Panc1 (cell line): ENCODE results near the gene USP5. TPM values are rescaled to one million over a fixed set of nuclear protein-coding genes. Genes with fewer than 3 reads are reported as not detected.
"Not testable (repeated sequence)": the region's sequence is repeated elsewhere in the genome, so short reads cannot be mapped to it uniquely, and the experiment has no call there.

ENCODE experiments used
- ATAC-seq: fragments of 200-7000 bp; cut with Tn5 transposase; 2 replicates; pipeline ENCODE4 v1.9.1; 2020; ENCODE audit warnings: mild to moderate bottlenecking, moderate library complexity
- BruUV-seq: library from RNA; stranded (reverse); fragments of 400-500 nt; replicated peaks from 2 replicates; lab custom pipeline; 2021; lab: Mats Ljungman, UMichigan
- CTCF ChIA-PET: fragments of 300-600 bp; sonication (Branson Sonifier 250); formaldehyde crosslinking; loops from one replicate; lab custom pipeline; 2022; ENCODE audit warnings: antibody characterized with exemption; lab: Charles Lee
- POLR2A ChIA-PET: fragments of 300-600 bp; sonication (Branson Sonifier 250); formaldehyde crosslinking; loops from one replicate; lab custom pipeline; 2022; ENCODE audit warnings: antibody characterized with exemption; lab: Charles Lee
- DNase-seq: peaks from one replicate; pipeline ENCODE4 v3.0.0-alpha.2; 2010; ENCODE audit warnings: low read depth, low spot score
- H3K27ac ChIP-seq: 2 replicates; pipeline ENCODE4 v1.5.1; 2011; ENCODE audit warnings: mild to moderate bottlenecking, low read length, inconsistent platforms
- H3K27me3 ChIP-seq: fragments of 200-500 bp; sonication (Bioruptor generic); 2 replicates; pipeline ENCODE4 v1.6.0; 2014; ENCODE audit warnings: low read length, inconsistent platforms; ENCODE audit not compliant: control insufficient read depth, insufficient read depth
- H3K36me3 ChIP-seq: fragments of 200-500 bp; sonication (Bioruptor generic); 2 replicates; pipeline ENCODE4 v1.5.1; 2014; ENCODE audit warnings: inconsistent platforms, mild to moderate bottlenecking, low read length, moderate library complexity; ENCODE audit not compliant: control insufficient read depth, insufficient read depth
- H3K4me1 ChIP-seq: 2 replicates; pipeline ENCODE4 v1.5.1; 2011; ENCODE audit warnings: inconsistent platforms, mild to moderate bottlenecking, low read length, moderate library complexity; ENCODE audit not compliant: control insufficient read depth, insufficient read depth
- H3K4me3 ChIP-seq, 2 experiments: 2 replicates each; pipeline ENCODE4 v1.5.1; 2011 to 2012; ENCODE audit warnings: low read depth in 2 of 2, low read length in 2 of 2, mild to moderate bottlenecking in 2 of 2, inconsistent platforms in 1 of 2, moderate library complexity in 1 of 2
- H3K9me3 ChIP-seq: fragments of 200-500 bp; sonication (Bioruptor generic); 2 replicates; pipeline ENCODE4 v1.5.1; 2014; ENCODE audit warnings: low read depth, mild to moderate bottlenecking, inconsistent platforms, low read length, moderate library complexity; ENCODE audit not compliant: control insufficient read depth, insufficient read depth
- POLR2AphosphoS5 ChIP-seq: IDR thresholded peaks from 2 replicates; pipeline ENCODE4 v1.6.1; 2012; ENCODE audit warnings: mild to moderate bottlenecking, low read depth, low read length, moderate library complexity
- REST ChIP-seq, 2 experiments: IDR thresholded peaks; 2 replicates each; pipeline ENCODE4 v1.6.1; 2011 to 2012; ENCODE audit warnings: low read depth in 2 of 2, control low read depth in 1 of 2, low read length in 1 of 2, mild to moderate bottlenecking in 1 of 2, moderate library complexity in 1 of 2; ENCODE audit not compliant: insufficient read depth in 1 of 2
- SIN3A ChIP-seq: IDR thresholded peaks from 2 replicates; pipeline ENCODE4 v1.6.1; 2012; ENCODE audit warnings: low read depth, mild to moderate bottlenecking, low read length, moderate library complexity, borderline replicate concordance; ENCODE audit not compliant: insufficient read depth
- TCF7L2 ChIP-seq: IDR thresholded peaks from 2 replicates; pipeline ENCODE4 v1.6.1; 2011; ENCODE audit warnings: mild to moderate bottlenecking, low read depth, low read length, inconsistent platforms
- in situ Hi-C: cut with HindIII; loops from 2 replicates; pipeline ENCODE4 v1.10.0; 2016; ENCODE audit warnings: low sequenced_read_pairs, low pct_unique_long_range_greater_than_20kb
- intact Hi-C: fragments of 100-400 bp; cut with micrococcal nuclease; formaldehyde crosslinking; loops from one replicate; pipeline ENCODE4 v1.10.0; 2022; ENCODE audit not compliant: unreplicated experiment
- total RNA-seq: library from RNA; stranded (reverse); gene quantifications from one replicate; pipeline ENCODE4 v1.2.1, GENCODE V29; 2021; ENCODE audit not compliant: unreplicated experiment
- TF ChIP-seq, protein P1 (sequence below): fragments of 450-650 bp; IDR thresholded peaks from 2 replicates; pipeline ENCODE4 v1.5.1; 2017; ENCODE audit warnings: mild to moderate bottlenecking

The USP5 gene
- total RNA-seq, 1 experiment from 2014 or later, result 104 TPM

GRCh38 chr12:6863033-6863432 is 11.1 kb downstream of the USP5 start:
- POLR2A ChIA-PET, result no interaction called here
- Histone ChIP-seq H3K4me1 (peaks cover 6% of the 10 kb centered on the region), H3K4me3 (no peak overlapping the region), H3K9me3 (no peaks in the 10 kb centered on the region), H3K27ac (no peak overlapping the region), H3K36me3 (peaks cover 4% of the 10 kb centered on the region), H3K27me3 (no peaks in the 10 kb centered on the region)
- intact Hi-C loops, result no loop called here
- ATAC-seq (no peak), DNase-seq (no peak)
- TF ChIP-seq TCF7L2 (no peak), SIN3A (no peak), POLR2AphosphoS5 (no peak), REST (IDR thresholded peaks at IDR 0.05; ENCODE audit: insufficient read depth in 1 of 2, low read depth in 2 of 2, low read length in 1 of 2) (no peak)
- TF ChIP-seq, protein P1, sequence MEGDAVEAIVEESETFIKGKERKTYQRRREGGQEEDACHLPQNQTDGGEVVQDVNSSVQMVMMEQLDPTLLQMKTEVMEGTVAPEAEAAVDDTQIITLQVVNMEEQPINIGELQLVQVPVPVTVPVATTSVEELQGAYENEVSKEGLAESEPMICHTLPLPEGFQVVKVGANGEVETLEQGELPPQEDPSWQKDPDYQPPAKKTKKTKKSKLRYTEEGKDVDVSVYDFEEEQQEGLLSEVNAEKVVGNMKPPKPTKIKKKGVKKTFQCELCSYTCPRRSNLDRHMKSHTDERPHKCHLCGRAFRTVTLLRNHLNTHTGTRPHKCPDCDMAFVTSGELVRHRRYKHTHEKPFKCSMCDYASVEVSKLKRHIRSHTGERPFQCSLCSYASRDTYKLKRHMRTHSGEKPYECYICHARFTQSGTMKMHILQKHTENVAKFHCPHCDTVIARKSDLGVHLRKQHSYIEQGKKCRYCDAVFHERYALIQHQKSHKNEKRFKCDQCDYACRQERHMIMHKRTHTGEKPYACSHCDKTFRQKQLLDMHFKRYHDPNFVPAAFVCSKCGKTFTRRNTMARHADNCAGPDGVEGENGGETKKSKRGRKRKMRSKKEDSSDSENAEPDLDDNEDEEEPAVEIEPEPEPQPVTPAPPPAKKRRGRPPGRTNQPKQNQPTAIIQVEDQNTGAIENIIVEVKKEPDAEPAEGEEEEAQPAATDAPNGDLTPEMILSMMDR, result no peak
- in situ Hi-C loops, result no loop called here
- BruUV-seq, result no TSS peak
- CTCF ChIA-PET, result no interaction called here

DNA sequence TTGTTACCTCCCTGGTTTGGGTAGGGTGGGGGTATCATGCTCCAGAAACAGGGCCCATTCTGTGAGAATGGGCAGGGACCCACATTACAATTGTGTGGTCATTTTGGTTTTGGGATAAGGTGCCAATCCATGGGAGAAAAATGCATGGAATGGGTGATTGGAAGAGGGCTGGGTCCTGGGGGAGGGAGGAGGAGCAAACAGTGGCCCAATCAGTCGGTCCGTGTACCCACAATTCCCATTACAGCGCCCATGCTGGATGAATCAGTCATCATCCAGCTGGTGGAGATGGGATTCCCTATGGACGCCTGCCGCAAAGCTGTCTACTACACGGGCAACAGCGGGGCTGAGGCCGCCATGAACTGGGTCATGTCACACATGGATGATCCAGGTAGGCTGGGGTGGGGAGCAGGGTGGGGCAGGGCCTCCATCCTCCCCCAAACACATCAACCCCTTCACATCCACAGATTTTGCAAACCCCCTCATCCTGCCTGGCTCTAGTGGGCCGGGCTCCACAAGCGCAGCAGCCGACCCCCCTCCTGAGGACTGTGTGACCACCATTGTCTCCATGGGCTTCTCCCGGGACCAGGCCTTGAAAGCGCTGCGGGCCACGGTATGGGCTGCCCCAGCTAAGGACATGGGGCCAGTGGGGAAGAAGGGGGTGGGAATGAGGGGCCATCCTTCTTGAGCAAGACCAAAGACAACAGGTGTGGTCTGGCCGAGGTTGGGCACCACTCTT is 11.8 kb downstream of the USP5 start:
- intact Hi-C loops (no loop called here), in situ Hi-C loops (no loop called here)
- Histone ChIP-seq H3K27me3 (no peaks in the 10 kb centered on the region), H3K4me1 (peaks cover 7% of the 10 kb centered on the region), H3K9me3 (no peaks in the 10 kb centered on the region), H3K36me3 (peaks cover 2% of the 10 kb centered on the region), H3K27ac (no peak overlapping the region), H3K4me3 (no peak overlapping the region)
- ChIA-PET POLR2A (no interaction called here), CTCF (no interaction called here)
- ATAC-seq, result no peak
- no peak for DNase-seq
- TF ChIP-seq POLR2AphosphoS5 (no peak), TCF7L2 (no peak), SIN3A (no peak), REST (IDR thresholded peaks at IDR 0.05; ENCODE audit: insufficient read depth in 1 of 2, low read depth in 2 of 2, low read length in 1 of 2) (no peak)
- TF ChIP-seq, protein P1, result no peak
- BruUV-seq, result no TSS peak

DNA sequence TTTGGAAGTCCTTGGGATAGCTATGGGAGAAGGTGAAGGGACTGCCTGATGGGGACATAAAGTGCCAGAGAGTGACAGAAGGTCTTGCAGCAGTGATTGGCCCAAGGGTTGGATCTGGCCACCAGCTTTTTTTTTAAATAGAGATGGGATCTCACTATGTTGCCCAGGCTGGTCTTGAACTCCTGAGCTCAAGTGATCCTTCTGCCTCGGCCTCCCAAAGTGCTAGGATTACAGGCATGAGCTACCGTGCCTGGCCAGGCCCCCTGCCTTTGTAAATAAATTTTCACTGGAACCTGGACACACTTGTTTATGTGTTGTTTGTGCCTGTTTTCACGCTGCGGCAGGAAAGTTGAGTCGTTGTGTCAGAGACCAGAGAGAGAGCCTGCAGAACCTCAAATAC is 13.4 kb downstream of the USP5 start:
- CTCF ChIA-PET, result not testable (repeated sequence)

More for the DNA sequence above, 13.4 kb downstream of the USP5 start:
- POLR2A ChIA-PET, H3K4me3 ChIP-seq, BruUV-seq, ATAC-seq, intact Hi-C loops, in situ Hi-C loops, DNase-seq, H3K36me3 ChIP-seq, H3K27me3 ChIP-seq, H3K9me3 ChIP-seq, H3K27ac ChIP-seq: not testable (repeated sequence)
- H3K4me1 ChIP-seq, result peaks cover 18% of the 10 kb centered on the region
